CD4-positive, alpha-beta memory T cell (primary cell): ENCODE measurements around the gene TAOK3. TPM values are rescaled to one million over a fixed set of nuclear protein-coding genes. Genes with fewer than 3 reads are reported as not detected.
A peak's percentile ranks its signal among the peaks of the same experiment; 100 is the strongest.

Experiments
- CTCF ChIA-PET: fragments of 350-600 bp; sonication (Branson Sonifier 250); formaldehyde crosslinking; loops from one replicate; lab custom pipeline; 2021; ENCODE audit warnings: inconsistent platforms; ENCODE audit not compliant: partially characterized antibody; lab: Charles Lee
- POLR2A ChIA-PET: fragments of 350-600 bp; sonication (Branson Sonifier 250); formaldehyde crosslinking; loops from one replicate; lab custom pipeline; 2021; ENCODE audit not compliant: partially characterized antibody; lab: Charles Lee
- DNase-seq, 5 donors: peaks; one replicate each; pipeline versions ENCODE4 v3.0.0 to v3.0.0-alpha.2; 2020 to 2022; ENCODE audit warnings: mixed read lengths in 1 of 5
- H3K27ac ChIP-seq: one replicate; pipeline ENCODE4 v1.7.0; 2013; ENCODE audit warnings: low read depth, low read length
- H3K27me3 ChIP-seq: 2 replicates; pipeline ENCODE4 v1.7.0; 2013; ENCODE audit warnings: mild to moderate bottlenecking, low read length, moderate library complexity; ENCODE audit not compliant: insufficient read depth
- H3K36me3 ChIP-seq: 2 replicates; pipeline ENCODE4 v1.7.0; 2013; ENCODE audit warnings: mild to moderate bottlenecking, low read length, moderate library complexity; ENCODE audit not compliant: insufficient read depth
- H3K4me1 ChIP-seq: 2 replicates; pipeline ENCODE4 v1.7.0; 2013; ENCODE audit warnings: mild to moderate bottlenecking, low read length, moderate library complexity; ENCODE audit not compliant: insufficient read depth
- H3K4me3 ChIP-seq, 2 donors: one replicate each; pipeline ENCODE4 v1.7.0; 2013; ENCODE audit warnings: low read length in 2 of 2, mild to moderate bottlenecking in 1 of 2
- H3K9me3 ChIP-seq, 2 donors: one replicate each; pipeline ENCODE4 v1.7.0; 2013; ENCODE audit warnings: low read length in 2 of 2, control low read depth in 1 of 2; ENCODE audit not compliant: control insufficient read depth in 1 of 2
- H3K27ac Mint-ChIP-seq, 7 donors: one replicate each; pipeline ENCODE4 v1.8.0; 2020 to 2021; ENCODE audit warnings: mixed read lengths in 7 of 7, mild to moderate bottlenecking in 6 of 7, inconsistent platforms in 3 of 7, moderate library complexity in 3 of 7
- H3K27me3 Mint-ChIP-seq, 2 donors: one replicate each; pipeline ENCODE4 v1.8.0; 2020 to 2021; ENCODE audit warnings: mixed read lengths in 2 of 2
- H3K36me3 Mint-ChIP-seq, 2 donors: one replicate each; pipeline ENCODE4 v1.8.0; 2020 to 2021; ENCODE audit warnings: mixed read lengths in 2 of 2, inconsistent platforms in 1 of 2, mild to moderate bottlenecking in 1 of 2
- H3K4me1 Mint-ChIP-seq, 4 donors: one replicate each; pipeline ENCODE4 v1.8.0; 2020 to 2021; ENCODE audit warnings: mixed read lengths in 4 of 4, mild to moderate bottlenecking in 1 of 4
- H3K4me3 Mint-ChIP-seq, 8 donors: one replicate each; pipeline ENCODE4 v1.8.0; 2020 to 2021; ENCODE audit warnings: mixed read lengths in 8 of 8, mild to moderate bottlenecking in 7 of 8, moderate library complexity in 6 of 8, inconsistent platforms in 3 of 8
- H3K9me3 Mint-ChIP-seq, 8 donors: one replicate each; pipeline ENCODE4 v1.8.0; 2020 to 2021; ENCODE audit warnings: mixed read lengths in 8 of 8, mild to moderate bottlenecking in 5 of 8, inconsistent platforms in 3 of 8, moderate library complexity in 1 of 8
- intact Hi-C: fragments of 100-400 bp; cut with micrococcal nuclease; formaldehyde crosslinking; loops from one replicate; pipeline ENCODE4 v1.15.1; 2023
- polyA plus RNA-seq, 2 donors: library from polyadenylated mRNA; unstranded; fragments of 300-500 nt; fragmentation: Illumina TruSeq; gene quantifications; one replicate each; pipeline ENCODE4 v1.2.3, GENCODE V29; 2021
- total RNA-seq, 2 experiments: library from RNA; stranded (reverse); gene quantifications; one replicate each; pipeline ENCODE4 v1.2.3, GENCODE V29; 2021

The TAOK3 gene
- total and polyA plus RNA-seq, 4 experiments from 2014 or later: 47.9 to 141 (median 75.4) TPM

GRCh38 chr12:118326991-118327390 lies 45.7 kb downstream of the TAOK3 start:
- intact Hi-C loops: no loop called here
- H3K9me3 Mint-ChIP-seq: no peaks in the 10 kb centered on the region
- POLR2A ChIA-PET: no interaction called here
- no peaks in the 10 kb centered on the region for H3K27me3 ChIP-seq
- CTCF ChIA-PET: no interaction called here
- H3K27me3 Mint-ChIP-seq: no peaks in the 10 kb centered on the region
- no peak overlapping the region for H3K27ac ChIP-seq
- no peaks in the 10 kb centered on the region for H3K36me3 ChIP-seq
- H3K36me3 Mint-ChIP-seq: peaks cover 7 to 18% of the 10 kb centered on the region in 2 donors
- H3K4me3 ChIP-seq: no peak overlapping the region
- DNase-seq: no peak
- H3K4me1 Mint-ChIP-seq: peaks cover 24 to 29% (median 25%) of the 10 kb centered on the region in 4 donors
- H3K4me3 Mint-ChIP-seq: no peak overlapping the region
- peaks cover 5% of the 10 kb centered on the region for H3K4me1 ChIP-seq
- H3K9me3 ChIP-seq: no peaks in the 10 kb centered on the region
- H3K27ac Mint-ChIP-seq: no peak overlapping the region

- Histone ChIP-seq H3K9me3 (no peaks in the 10 kb centered on the region), H3K4me3 (no peak overlapping the region), H3K27ac (no peak overlapping the region), H3K4me1 (no peaks in the 10 kb centered on the region), H3K36me3 (no peaks in the 10 kb centered on the region), H3K27me3 (no peaks in the 10 kb centered on the region)
- Mint-ChIP-seq H3K36me3 (peaks cover 7 to 14% of the 10 kb centered on the region in 2 donors), H3K4me1 (peaks cover 18 to 24% (median 20%) of the 10 kb centered on the region in 4 donors), H3K9me3 (no peaks in the 10 kb centered on the region), H3K27me3 (no peaks in the 10 kb centered on the region), H3K27ac (peak overlapping the region in 2 of 7 donors; percentile 32 to 42), H3K4me3 (no peak overlapping the region)
- intact Hi-C loops: no loop called here
- DNase-seq: no peak
- CTCF ChIA-PET: no interaction called here
- POLR2A ChIA-PET: no interaction called here
Observed at GRCh38 chr12:118325081-118325480, 47.6 kb downstream of the TAOK3 start.

- H3K27me3 ChIP-seq: no peaks in the 10 kb centered on the region
- no peaks in the 10 kb centered on the region for H3K9me3 ChIP-seq
- Mint-ChIP-seq H3K9me3 (peaks cover 0 to 3% (median 0%) of the 10 kb centered on the region in 8 donors), H3K4me1 (peaks cover 26 to 28% (median 28%) of the 10 kb centered on the region in 4 donors), H3K27me3 (no peaks in the 10 kb centered on the region), H3K36me3 (peaks cover 13 to 15% of the 10 kb centered on the region in 2 donors), H3K27ac (no peak overlapping the region), H3K4me3 (no peak overlapping the region)
- no peak overlapping the region for H3K27ac ChIP-seq
- H3K4me1 ChIP-seq: peaks cover under 1% of the 10 kb centered on the region
- CTCF ChIA-PET: interaction anchor here (0.6 to 1.1 kb wide), 2 partner anchors 11 to 56 kb away, joined by 3 to 4 read pairs; no protein-coding TSS in a partner anchor
- no peak overlapping the region for H3K4me3 ChIP-seq
- H3K36me3 ChIP-seq: no peaks in the 10 kb centered on the region
- intact Hi-C loops: loop anchor here (5.0 kb wide), 1 partner anchor 38 kb away; no protein-coding TSS in a partner anchor
- DNase-seq: no peak
- POLR2A ChIA-PET: no interaction called here
Observed at GRCh38 chr12:118319627-118320026, 53.1 kb downstream of the TAOK3 start.

GRCh38 chr12:118318744-118319143 lies 54.0 kb downstream of the TAOK3 start:
- Mint-ChIP-seq H3K9me3 (peaks cover 0 to 3% (median 0%) of the 10 kb centered on the region in 8 donors), H3K27me3 (no peaks in the 10 kb centered on the region), H3K27ac (no peak overlapping the region), H3K4me3 (no peak overlapping the region), H3K36me3 (peaks cover 13% of the 10 kb centered on the region in 2 donors), H3K4me1 (peaks cover 26 to 30% (median 27%) of the 10 kb centered on the region in 4 donors)
- DNase-seq: no peak
- Histone ChIP-seq H3K4me3 (no peak overlapping the region), H3K27me3 (no peaks in the 10 kb centered on the region), H3K27ac (no peak overlapping the region), H3K36me3 (no peaks in the 10 kb centered on the region), H3K4me1 (peaks cover 7% of the 10 kb centered on the region), H3K9me3 (no peaks in the 10 kb centered on the region)
- CTCF ChIA-PET: no interaction called here
- intact Hi-C loops: loop anchor here (5.0 kb wide), 1 partner anchor 39 kb away; no protein-coding TSS in a partner anchor
- POLR2A ChIA-PET: no interaction called here

GRCh38 chr12:118317729-118318128 lies 55.0 kb downstream of the TAOK3 start:
- Mint-ChIP-seq H3K4me1 (peaks cover 25 to 31% (median 28%) of the 10 kb centered on the region in 4 donors), H3K4me3 (no peak overlapping the region), H3K9me3 (peaks cover 0 to 3% (median 0%) of the 10 kb centered on the region in 8 donors), H3K36me3 (peaks cover 13% of the 10 kb centered on the region in 2 donors), H3K27me3 (no peaks in the 10 kb centered on the region), H3K27ac (no peak overlapping the region)
- Histone ChIP-seq H3K9me3 (no peaks in the 10 kb centered on the region), H3K4me3 (no peak overlapping the region), H3K27ac (no peak overlapping the region), H3K27me3 (no peaks in the 10 kb centered on the region), H3K4me1 (peaks cover 9% of the 10 kb centered on the region), H3K36me3 (no peaks in the 10 kb centered on the region)
- ChIA-PET CTCF (no interaction called here), POLR2A (no interaction called here)
- no peak for DNase-seq
- intact Hi-C loops: loop anchor here (5.0 kb wide), 1 partner anchor 40 kb away; no protein-coding TSS in a partner anchor

GRCh38 chr12:118315821-118316220 lies 56.9 kb downstream of the TAOK3 start:
- H3K4me1 Mint-ChIP-seq: peaks cover 29 to 38% (median 31%) of the 10 kb centered on the region in 4 donors
- intact Hi-C loops: loop anchor here (5.0 kb wide), 1 partner anchor 41 kb away; no protein-coding TSS in a partner anchor
- Histone ChIP-seq H3K4me1 (peaks cover 16% of the 10 kb centered on the region), H3K27me3 (no peaks in the 10 kb centered on the region), H3K9me3 (no peaks in the 10 kb centered on the region), H3K36me3 (no peaks in the 10 kb centered on the region), H3K4me3 (no peak overlapping the region), H3K27ac (no peak overlapping the region)
- no peak overlapping the region for H3K4me3 Mint-ChIP-seq
- CTCF ChIA-PET: interaction anchor here (1.3 kb wide), 1 partner anchor 60 kb away, joined by 4 read pairs; the partner anchor contains the start of gene SUDS3
- peak overlapping the region in 1 of 7 donors; percentile 24 for H3K27ac Mint-ChIP-seq
- no peaks in the 10 kb centered on the region for H3K27me3 Mint-ChIP-seq
- peaks cover 11 to 13% of the 10 kb centered on the region in 2 donors for H3K36me3 Mint-ChIP-seq
- POLR2A ChIA-PET: no interaction called here
- no peak for DNase-seq
- peaks cover 0 to 3% (median 0%) of the 10 kb centered on the region in 8 donors for H3K9me3 Mint-ChIP-seq

- peaks cover 2% of the 10 kb centered on the region in 2 donors for H3K36me3 Mint-ChIP-seq
- CTCF ChIA-PET: interaction anchor here (1.4 kb wide), 1 partner anchor 10 kb away, joined by 4 read pairs; no protein-coding TSS in a partner anchor
Observed at GRCh38 chr12:118312578-118312977, 60.1 kb downstream of the TAOK3 start.

More at GRCh38 chr12:118312578-118312977, 60.1 kb downstream of the TAOK3 start:
- no peaks in the 10 kb centered on the region for H3K9me3 Mint-ChIP-seq
- no peak overlapping the region for H3K27ac ChIP-seq
- POLR2A ChIA-PET: no interaction called here
- peak overlapping the region in 1 of 8 donors; percentile 2 for H3K4me3 Mint-ChIP-seq
- H3K27ac Mint-ChIP-seq: peak overlapping the region in 1 of 7 donors; percentile 47
- no peak for DNase-seq
- no peaks in the 10 kb centered on the region for H3K27me3 Mint-ChIP-seq
- no peaks in the 10 kb centered on the region for H3K9me3 ChIP-seq
- intact Hi-C loops: no loop called here
- H3K27me3 ChIP-seq: no peaks in the 10 kb centered on the region
- peaks cover 29% of the 10 kb centered on the region for H3K4me1 ChIP-seq
- peaks cover 27 to 52% (median 39%) of the 10 kb centered on the region in 4 donors for H3K4me1 Mint-ChIP-seq
- no peaks in the 10 kb centered on the region for H3K36me3 ChIP-seq
- H3K4me3 ChIP-seq: no peak overlapping the region
